ENCODE measurements around the gene ROBO4.

Gene ROBO4

GRCh38 chr11:124841201-124841600 lies 56.5 kb downstream of the ROBO4 start:
- no peak for DNase-seq (ENCODE audit: low read depth)

GRCh38 chr11:124840666-124841065 lies 57.0 kb downstream of the ROBO4 start:
- DNase-seq (ENCODE audit: low read depth) = no peak

GRCh38 chr11:124839972-124840621 lies 57.6 kb downstream of the ROBO4 start:
- no peak for DNase-seq (ENCODE audit: low read depth)

GRCh38 chr11:124839128-124839971 lies 58.3 kb downstream of the ROBO4 start:
- no peak for DNase-seq (ENCODE audit: low read depth)

GRCh38 chr11:124838805-124839127 lies 58.9 kb downstream of the ROBO4 start:
- DNase-seq (ENCODE audit: low read depth) = no peak

- DNase-seq (ENCODE audit: low read depth) = no peak
Measured at GRCh38 chr11:124837491-124837856, 60.2 kb downstream of the ROBO4 start.

- DNase-seq (ENCODE audit: low read depth) = no peak
Measured at GRCh38 chr11:124835918-124836317, 61.7 kb downstream of the ROBO4 start.

GRCh38 chr11:124834526-124835180 lies 63.0 kb downstream of the ROBO4 start:
- DNase-seq (ENCODE audit: low read depth) = no peak
